ENCODE measurements around the gene ERCC6L2.

ERCC6L2 gene, protein sequence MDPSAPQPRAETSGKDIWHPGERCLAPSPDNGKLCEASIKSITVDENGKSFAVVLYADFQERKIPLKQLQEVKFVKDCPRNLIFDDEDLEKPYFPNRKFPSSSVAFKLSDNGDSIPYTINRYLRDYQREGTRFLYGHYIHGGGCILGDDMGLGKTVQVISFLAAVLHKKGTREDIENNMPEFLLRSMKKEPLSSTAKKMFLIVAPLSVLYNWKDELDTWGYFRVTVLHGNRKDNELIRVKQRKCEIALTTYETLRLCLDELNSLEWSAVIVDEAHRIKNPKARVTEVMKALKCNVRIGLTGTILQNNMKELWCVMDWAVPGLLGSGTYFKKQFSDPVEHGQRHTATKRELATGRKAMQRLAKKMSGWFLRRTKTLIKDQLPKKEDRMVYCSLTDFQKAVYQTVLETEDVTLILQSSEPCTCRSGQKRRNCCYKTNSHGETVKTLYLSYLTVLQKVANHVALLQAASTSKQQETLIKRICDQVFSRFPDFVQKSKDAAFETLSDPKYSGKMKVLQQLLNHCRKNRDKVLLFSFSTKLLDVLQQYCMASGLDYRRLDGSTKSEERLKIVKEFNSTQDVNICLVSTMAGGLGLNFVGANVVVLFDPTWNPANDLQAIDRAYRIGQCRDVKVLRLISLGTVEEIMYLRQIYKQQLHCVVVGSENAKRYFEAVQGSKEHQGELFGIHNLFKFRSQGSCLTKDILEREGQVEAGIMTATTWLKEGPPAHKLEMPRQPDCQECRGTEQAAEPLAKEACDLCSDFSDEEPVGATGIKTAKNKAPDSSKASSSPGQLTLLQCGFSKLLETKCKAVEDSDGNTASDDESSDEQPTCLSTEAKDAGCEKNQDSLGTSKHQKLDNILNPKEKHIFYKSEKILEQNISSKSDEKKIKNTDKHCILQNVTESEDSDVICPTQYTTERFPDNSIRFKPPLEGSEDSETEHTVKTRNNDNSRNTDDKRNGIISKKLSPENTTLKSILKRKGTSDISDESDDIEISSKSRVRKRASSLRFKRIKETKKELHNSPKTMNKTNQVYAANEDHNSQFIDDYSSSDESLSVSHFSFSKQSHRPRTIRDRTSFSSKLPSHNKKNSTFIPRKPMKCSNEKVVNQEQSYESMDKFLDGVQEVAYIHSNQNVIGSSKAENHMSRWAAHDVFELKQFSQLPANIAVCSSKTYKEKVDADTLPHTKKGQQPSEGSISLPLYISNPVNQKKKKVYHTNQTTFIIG (N-terminal part only)

DNA sequence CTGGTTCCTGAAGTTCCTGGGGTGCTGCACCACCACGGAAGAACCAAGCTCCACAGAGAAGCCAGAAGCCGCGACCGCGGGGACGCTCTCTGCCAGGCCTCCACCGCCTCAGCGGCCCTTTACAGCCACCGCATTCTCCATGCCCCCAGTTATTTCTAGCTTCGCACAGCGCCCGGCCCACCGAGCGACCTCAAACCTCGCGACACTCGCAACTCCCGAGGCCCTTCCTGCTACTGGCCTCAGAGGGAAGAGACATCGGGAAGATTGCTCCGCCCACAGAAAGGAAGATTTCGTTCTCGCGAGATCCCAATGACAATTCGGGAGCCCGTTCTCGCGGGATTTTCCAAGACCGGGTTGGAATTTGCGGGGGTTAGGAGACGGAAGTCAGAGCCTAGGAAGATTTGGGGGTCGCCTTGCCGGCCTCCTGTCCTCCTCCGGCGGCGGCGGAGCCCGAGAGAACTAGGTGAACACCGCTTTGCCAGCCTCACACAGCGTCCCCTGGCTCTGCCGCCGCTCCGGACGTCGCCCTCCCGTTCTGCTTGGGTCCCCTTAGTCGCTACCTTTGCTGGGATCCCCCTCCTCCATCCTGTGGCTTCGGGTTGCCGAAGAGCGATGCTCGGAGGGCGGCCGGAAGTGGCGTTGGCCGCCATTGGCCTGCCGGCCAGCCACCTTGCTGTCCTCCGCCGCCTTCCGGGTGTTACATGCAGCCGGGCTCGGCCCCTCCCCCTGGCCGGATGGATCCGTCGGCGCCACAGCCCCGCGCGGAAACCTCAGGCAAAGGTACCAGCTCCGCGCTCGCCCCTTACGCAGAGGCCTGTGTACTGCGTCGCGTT, at the start of gene ERCC6L2:
ERCC6L2 (plus strand) TSS at position 387 of the 833 bp plus-strand sequence; CDS start at position 735, 348 bp downstream.
- peak; percentile 76 for DNase-seq

DNA sequence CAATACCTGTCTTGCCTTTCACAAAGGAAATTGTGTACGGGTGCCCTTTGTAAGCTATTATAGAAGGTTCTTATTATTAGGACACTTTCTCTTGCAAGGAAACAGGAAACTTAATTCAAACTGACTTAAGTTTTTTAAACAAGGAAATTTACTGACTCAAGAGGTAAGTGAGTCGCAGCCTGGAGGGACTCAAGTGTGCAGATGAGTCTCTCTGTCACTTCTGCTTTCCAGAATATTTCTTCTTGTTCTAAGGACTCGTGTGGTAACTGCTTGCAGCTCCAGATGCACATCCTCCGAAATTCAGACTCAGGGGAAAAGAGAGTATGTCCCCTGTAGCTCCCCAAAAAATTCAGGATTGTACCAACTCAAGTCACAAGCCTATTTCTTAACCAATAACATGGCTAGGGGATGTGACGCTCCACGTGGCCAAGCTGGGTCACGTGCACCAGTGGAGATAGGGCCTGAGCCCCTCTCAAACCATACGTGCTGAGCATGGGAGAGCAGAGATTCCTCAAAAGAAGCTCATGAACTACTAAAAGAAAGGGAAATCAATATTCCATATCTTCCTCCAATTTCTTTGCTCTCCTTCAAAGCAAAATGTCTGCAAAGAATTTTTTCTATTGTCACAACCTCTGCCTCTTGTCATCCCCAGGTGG, 49.2 kb upstream of the ERCC6L2 start:
- no peak for DNase-seq

DNA sequence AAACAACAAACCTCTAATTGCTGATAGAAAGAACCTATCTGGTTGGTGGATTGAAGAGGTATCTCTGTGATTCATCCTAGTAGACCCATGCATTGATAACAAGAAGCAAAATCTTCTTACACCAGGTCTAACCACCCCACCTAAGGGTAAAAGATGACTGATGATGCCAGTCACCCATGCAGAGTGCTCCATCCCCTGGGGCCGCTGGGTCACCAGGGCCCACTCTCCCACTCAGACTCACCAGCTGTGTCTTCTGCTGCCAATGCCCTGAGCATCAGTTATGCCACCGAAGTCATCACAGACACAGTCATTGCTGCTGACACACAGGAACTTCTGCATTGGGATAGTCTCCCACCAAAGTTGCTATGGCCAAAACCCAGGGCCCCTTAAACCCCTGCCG, 44.7 kb upstream of the ERCC6L2 start:
- no peak for DNase-seq

DNA sequence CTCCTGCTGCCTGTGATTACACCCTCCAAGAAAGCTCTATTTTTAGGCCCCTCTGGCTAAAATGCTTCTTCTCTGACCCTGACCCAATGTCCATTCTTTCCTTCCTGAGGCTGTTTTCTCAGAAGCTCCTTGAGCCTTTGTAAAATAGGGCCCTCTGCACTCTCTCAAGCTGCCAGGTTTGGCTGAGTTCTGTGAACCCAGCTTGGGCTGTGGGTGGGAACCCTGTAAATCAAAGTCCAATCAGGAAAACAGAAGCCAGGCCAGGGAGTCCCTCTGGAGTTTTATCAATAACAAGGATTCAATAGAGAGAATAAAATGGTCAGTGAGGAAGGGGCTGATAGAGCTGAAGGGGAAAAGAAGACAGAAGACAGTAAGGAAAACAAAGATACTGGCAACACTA, 43.7 kb upstream of the ERCC6L2 start:
- DNase-seq = no peak

DNA sequence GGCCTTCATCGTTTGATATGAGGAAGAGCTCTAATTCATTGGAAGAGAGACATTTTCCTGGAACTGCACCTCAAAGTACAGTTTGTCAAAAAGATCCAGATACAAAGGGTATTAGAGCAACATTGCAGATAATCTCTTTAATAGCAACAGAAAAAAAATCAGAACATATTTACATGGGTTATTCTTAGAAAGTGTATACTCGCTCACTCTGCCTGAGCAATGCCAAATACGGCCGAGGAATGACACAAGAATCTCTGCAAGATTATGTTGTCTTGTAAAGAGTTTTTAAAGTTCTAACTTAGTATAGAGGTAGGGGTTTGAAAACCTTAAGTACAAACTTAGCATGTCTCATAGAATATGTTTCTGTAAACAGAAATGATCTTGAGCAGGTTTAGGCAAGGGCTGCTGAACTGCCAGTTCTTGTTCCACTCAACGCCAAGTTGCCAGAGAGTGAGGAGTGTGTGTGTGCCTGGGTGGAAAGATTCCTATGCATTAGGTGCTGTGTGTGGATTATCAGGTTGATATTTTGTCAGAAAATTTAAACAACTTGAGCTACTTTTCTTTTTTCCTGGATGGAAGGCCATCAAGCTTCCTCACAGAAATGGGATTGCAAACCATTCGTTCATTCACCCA, 41.8 kb upstream of the ERCC6L2 start:
- no peak for DNase-seq

DNA sequence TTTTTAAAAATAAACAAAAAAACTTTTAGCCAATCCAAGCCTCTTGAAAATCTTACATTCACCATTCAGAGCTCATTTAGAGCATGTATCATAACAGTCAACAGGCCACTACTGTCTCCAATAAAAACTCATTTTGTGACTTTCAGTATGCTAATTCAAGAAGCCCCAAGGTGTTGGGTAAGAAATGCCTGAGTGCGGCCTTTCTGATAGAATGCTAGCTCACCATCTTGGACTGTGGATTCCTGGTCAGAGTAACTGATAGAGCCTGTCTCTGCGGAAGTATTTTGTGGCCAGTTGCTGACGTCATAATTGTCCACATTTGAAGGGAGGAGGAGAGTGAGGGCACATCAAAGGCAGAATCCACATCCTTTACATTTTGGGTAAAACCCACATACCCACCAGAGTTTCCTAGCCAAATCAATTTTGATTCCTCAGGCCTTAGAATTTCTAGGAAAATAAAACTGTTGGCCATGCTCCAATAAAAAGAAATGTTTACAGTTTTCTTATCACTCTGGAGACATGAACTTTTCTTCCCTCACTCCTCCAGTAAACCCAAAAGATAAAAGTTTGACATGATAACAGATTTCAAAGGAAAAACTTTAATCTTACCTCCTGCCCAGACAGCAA, 41.1 kb upstream of the ERCC6L2 start:
- DNase-seq = no peak

DNA sequence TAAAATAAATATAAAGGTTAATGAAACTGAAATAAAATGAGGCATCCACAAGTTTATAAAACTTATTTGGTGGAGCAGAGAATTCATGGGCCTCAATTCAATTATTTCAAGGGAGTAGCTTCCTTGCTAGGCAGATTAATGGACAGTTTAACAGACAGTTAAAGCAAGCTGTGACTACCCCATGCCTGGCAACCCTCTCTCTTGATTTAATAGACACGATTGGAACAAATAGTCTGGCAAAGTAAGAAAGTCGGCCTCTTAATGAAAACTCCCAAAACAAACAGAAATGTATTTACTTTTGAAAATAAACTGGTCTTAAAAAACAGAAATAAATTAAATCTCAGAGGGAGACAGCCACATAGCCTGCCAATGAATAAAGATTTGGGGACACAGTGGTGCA, 40.1 kb upstream of the ERCC6L2 start:
- DNase-seq = no peak

DNA sequence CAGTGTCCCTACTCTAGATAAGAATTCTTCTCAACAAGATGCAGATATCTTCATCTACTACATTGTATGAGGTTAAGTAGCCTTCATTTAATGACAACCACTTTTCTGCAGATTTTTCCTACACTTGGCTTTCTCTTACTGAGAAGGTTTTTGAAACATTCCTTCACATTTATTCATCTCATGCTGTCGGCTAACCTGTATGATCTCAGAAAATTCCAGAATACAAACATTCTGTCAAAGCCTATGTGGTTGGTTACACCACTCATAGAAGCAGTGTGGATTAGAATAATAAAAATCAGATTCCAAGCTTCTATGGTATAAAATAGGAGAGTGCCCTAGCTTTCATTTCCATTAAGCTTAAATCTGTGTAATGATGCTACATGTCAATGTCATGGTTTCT, 39.4 kb upstream of the ERCC6L2 start:
- no peak for DNase-seq

DNA sequence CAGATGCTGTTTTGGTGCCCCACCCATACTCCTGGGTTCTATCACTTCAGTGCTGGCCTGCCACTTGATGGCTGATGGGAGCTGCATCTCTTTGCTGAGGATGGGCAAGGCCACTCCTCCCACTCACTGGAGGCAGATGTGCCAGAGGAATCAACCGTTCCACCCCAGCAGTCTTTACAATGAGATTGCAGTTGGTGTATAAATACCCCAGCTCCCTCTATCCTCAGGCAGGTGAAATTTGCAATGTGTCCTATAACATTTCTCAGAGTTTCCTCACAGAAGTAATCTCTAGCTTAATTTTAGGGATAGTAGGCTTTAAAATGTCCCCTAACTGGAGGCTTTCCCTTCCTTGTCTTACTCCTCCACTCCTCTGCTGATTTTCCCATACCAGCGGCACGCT, 36.5 kb upstream of the ERCC6L2 start:
- no peak for DNase-seq

DNA sequence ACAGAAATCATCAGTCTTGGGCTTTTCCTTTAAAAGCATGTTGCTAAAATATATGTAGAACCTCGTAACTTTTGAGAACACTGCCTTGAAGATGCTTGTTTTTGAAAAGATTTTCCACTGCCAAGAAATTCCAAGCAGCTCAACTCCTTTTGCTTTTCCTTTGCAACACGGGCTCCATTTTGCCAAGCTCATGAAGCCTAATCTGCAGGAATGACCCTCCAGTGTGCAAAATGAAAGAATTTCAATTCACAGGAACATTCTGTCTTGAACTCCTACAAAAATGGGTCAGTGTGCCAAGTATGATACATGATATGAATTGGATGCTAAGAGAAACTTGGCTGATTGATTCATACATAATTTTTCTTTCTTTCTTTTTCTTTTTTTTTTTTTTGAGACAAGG, 35.4 kb upstream of the ERCC6L2 start:
- DNase-seq = no peak

DNA sequence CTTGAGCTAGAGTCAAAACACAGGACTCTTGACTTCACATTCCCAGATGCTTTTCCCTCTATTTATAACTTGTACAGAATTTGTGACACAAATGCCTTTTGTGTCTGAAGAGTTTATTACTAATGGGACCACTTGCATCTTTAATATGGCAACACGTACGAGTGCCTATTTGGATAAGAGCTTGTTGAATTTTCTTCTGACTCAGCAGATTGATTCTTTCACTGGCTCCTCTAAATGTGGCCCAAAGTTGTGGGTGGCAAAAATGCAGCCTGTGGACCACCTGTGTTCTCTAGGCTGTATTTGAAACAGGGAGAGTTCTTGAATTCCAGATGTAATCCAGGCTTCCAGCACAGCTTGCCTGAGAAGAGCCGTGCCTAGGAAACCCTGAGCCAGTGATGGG, 34.1 kb upstream of the ERCC6L2 start:
- DNase-seq = peak; percentile 91

DNA sequence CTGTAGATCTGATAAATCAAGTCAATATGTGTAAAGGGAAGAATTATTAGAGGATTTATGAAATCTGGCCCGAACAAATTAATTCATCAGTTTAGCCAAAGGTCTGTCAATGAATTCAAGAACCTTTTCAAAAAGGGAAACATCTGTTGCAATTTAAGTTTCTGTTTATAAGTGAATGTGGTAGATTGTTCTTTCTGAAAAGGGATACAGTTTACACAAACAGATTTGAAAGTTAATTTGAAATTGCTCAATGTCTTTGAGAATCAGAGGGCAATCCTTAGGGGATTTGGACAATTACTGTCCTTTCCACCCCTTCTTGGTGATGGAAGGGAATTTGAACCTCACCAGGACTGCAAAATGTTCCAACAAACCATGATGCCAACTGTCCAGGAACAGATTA, 29.7 kb upstream of the ERCC6L2 start:
- DNase-seq = no peak

DNA sequence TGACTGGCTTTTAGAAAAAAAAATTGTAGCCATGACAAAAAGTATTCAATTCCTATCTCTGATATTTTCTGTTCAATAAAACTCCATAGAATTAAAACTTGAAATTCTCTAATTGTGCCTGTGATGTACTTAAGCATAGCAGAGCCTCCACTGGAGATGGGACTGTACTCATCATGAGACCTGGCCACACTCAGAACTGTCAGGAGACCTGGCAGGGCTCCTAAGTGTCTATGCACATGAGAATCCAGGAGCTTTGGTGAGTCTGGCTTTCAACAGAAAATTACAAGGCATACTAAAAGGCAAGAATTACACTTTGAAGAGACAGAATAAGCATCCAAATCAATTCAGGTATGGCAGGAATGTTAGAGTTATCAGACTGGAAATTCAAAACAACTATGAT, 26.7 kb upstream of the ERCC6L2 start:
- no peak for DNase-seq

DNA sequence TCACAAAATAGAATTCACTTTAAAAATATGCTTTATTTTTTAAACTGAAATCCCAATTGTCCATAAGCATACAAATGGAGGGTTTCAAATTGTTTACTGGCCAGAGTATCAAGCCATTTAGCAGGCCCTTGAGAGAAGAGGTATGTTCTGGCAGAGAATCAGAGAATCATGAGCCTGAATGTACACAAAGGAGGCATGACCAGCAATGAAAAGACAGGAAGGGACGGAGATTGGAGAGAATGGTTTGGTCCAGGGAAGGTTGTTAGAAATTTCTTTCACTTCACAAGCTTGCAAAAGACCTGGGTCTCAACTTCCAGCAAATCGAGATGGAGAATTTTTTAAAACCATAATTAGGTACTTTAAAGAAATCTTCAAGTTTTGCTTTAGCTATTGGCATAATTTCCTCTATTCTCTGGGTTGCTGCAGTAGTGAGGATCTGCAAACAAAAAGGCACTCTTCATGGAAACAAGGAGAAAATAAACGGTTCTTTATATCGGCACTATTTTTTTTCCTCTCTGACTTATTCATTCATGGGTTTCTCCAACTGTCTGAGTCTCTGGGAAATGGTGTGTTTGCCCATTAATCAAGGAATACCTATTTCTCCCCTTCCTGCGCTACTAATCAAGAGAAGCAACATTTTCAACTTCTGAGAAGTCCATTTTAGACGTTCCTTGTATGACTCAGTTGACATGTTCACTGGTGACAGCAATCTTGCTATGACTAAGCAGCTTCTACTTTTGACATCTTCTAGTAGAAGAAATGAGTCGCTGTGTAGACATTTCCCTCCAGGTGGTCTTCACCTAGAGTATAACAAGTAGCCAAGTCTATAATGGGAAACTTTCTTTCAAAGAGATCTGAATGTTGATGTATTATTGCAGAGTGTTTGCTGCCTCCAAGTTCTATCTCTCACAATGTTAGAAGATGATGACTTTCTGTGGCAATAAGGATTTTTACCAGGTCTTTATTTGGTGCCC, 23.1 kb upstream of the ERCC6L2 start:
- peak; percentile 57 for DNase-seq

DNA sequence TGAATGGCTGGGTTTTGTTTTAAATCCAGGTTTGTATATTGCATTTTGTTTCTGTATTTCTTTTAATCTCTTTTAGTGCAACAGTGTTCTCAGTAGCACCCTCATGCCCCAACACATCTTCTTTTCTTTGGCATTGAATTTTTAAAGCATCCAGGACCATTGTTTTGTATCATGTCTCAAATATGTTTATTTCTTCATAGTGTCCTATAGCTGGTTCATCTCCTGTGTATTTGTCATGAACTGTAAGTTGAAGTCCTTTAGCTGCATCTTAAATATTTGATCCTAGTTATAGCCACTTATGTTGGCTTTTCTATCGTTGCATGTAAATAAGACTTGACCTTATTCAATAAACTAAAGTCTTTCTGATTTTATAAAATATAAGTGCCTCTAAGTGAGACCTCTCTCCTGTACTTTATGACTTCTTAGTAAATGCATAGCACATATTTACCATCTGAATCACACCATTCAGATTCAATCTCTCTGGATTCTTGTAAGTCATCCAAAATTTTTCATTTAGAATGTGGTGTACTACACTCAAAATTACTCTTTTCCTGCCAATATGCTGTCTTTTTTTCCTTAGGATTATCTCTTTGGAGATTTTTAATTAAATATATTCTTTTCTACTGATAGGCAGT, 21.0 kb upstream of the ERCC6L2 start:
- DNase-seq = no peak

DNA sequence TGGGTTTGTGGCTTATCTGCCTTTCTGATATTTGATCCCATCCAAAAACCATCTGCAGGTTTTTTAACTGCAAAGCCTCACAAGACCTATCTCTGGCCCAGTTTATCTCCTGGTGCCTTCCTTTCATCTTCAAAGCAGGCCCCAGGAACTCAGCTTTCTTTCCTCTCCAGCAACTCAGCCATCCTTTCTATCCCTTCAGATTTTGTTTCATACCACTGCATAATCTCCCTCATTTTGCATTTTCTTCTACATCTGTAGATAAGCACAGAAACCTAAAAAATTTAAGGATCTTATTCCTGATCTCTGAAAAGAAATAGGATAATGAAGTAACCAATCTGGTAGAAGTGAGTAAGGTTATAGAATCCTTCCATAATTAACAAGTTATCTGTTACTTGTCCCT, 19.5 kb upstream of the ERCC6L2 start:
- no peak for DNase-seq

DNA sequence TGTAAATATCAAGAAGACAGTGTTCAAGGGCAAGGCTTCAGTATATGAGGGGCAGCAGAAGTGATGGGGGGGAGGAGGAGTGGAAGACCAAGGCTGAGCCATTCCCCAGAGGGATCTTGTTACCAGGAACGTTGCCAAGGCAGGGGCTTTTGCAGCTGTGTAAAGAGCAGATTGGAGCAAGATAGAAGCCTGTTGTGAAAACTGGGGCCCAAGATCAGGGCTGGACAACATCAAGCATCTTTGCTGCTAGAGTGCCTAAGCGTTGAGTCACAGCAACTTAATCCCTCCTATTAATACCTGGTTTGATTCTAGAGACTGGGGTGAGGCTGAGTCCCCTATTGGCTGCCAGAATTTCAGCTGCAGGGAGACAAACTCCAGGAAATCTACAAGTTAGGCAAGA, 18.4 kb upstream of the ERCC6L2 start:
- peak; percentile 52 for DNase-seq

DNA sequence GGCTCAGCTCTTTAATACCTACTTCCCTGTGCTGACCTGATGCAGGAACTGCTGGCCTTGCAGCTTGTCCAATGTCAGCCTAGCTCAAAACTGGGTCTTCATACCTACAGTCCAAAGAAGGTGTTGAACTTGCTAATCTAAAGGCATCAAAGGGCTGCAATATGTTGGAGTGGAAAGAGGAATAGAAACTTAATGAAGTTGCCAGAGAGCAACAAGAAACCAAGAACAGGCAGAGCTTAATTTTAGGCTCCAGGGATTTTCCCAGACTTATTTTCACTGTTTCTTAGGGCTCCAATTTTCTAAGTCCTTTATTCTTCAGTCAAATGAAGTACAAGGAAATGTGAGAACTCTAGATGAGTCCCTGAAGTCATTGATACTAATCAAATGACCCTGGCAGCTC, 17.6 kb upstream of the ERCC6L2 start:
- no peak for DNase-seq

DNA sequence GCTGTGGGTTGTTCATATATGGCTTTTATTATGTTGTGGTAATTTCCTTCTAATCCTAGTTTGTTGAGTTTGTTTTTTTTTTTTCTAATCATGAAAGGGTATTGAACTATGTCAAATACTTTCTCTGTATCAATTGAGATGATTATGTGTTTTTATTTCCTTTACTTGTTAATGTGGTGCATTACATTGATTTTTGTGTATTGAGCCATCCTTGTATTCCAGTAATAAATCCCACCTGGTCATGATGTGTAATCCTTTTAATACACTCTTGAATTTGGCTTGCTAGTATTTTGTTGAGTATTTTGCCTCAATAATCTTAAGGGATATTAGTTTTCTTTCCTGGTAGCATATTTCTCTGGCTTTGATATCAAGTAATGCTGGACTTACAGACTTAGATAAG, 13.1 kb upstream of the ERCC6L2 start:
- no peak for DNase-seq
